OCI-LY3 (cell line): Measurements from ENCODE around the gene TXLNA.

Source experiments
- H2AFZ ChIP-seq: fragments of 200-600, 300-600 bp; shearing (Covaris generic); 2 replicates; pipeline ENCODE4 v1.6.0; 2014; ENCODE audit warnings: antibody characterized with exemption, low read depth, low read length
- H3K27ac ChIP-seq: fragments of 200-600, 300-600 bp; sonication (generic); 2 replicates; pipeline ENCODE4 v1.5.1; 2014; ENCODE audit warnings: mild to moderate bottlenecking, low read length, moderate library complexity, mixed read lengths
- H3K27me3 ChIP-seq: fragments of 200-600, 300-600 bp; sonication (generic); 2 replicates; pipeline ENCODE4 v1.6.1; 2014; ENCODE audit warnings: low read depth, low read length, mixed read lengths
- H3K36me3 ChIP-seq: fragments of 200-600, 300-600 bp; sonication (generic); replicated peaks from 2 replicates; pipeline ENCODE3; 2014; ENCODE audit warnings: low read depth, low read length, mixed read lengths
- H3K4me1 ChIP-seq: fragments of 300-600, 200-600 bp; sonication (generic); 2 replicates; pipeline ENCODE4 v1.6.1; 2014; ENCODE audit warnings: low read length, mixed read lengths
- H3K4me2 ChIP-seq: fragments of 200-600, 300-600 bp; sonication (generic); 2 replicates; pipeline ENCODE4 v1.6.1; 2014; ENCODE audit warnings: low read length, mixed read lengths
- H3K4me3 ChIP-seq: fragments of 300-600, 200-600 bp; sonication (generic); 2 replicates; pipeline ENCODE4 v1.5.1; 2014; ENCODE audit warnings: antibody characterized with exemption, mild to moderate bottlenecking, low read length, moderate library complexity
- H3K79me2 ChIP-seq: fragments of 300-600, 200-600 bp; shearing (Covaris generic); 2 replicates; pipeline ENCODE4 v1.6.1; 2014; ENCODE audit warnings: mild to moderate bottlenecking, low read length, mixed read lengths
- H3K9ac ChIP-seq: fragments of 300-600, 200-600 bp; shearing (Covaris generic); 2 replicates; pipeline ENCODE4 v1.6.0; 2014; ENCODE audit warnings: mild to moderate bottlenecking, low read length, moderate library complexity
- H3K9me3 ChIP-seq: fragments of 200-600, 300-600 bp; shearing (Covaris generic); 2 replicates; pipeline ENCODE4 v1.6.1; 2014; ENCODE audit warnings: low read length, mixed read lengths; ENCODE audit not compliant: insufficient read depth
- H4K20me1 ChIP-seq: fragments of 200-600, 300-600 bp; sonication (generic); 2 replicates; pipeline ENCODE4 v1.6.1; 2016; ENCODE audit warnings: low read length, mixed read lengths; ENCODE audit not compliant: insufficient read depth
- CTCF ChIP-seq: fragments of 200-600, 300-600 bp; sonication (generic); IDR thresholded peaks from 2 replicates; pipeline ENCODE4 v1.5.1; 2014; ENCODE audit warnings: antibody characterized with exemption, low read length, low read depth
- EZH2phosphoT487 ChIP-seq: fragments of 200-600 bp; shearing (Covaris generic); IDR thresholded peaks from 2 replicates; pipeline ENCODE4 v1.6.1; 2018; ENCODE audit warnings: antibody characterized with exemption, mixed run types, low read depth

TXLNA gene

GRCh38 chr1:32228771-32229170 lies 49.3 kb downstream of the TXLNA start:
- Histone ChIP-seq H2AFZ (no peak overlapping the region), H3K4me2 (no peak overlapping the region), H3K27me3 (no peaks in the 10 kb centered on the region), H3K9me3 (no peaks in the 10 kb centered on the region), H3K27ac (no peak overlapping the region), H3K4me3 (no peak overlapping the region), H3K79me2 (peaks cover 6% of the 10 kb centered on the region), H3K36me3 (peaks cover 11% of the 10 kb centered on the region), H3K9ac (no peak overlapping the region), H4K20me1 (no peaks in the 10 kb centered on the region), H3K4me1 (no peaks in the 10 kb centered on the region)
- no peak for TF ChIP-seq EZH2phosphoT487
- TF ChIP-seq CTCF: no peak

- Histone ChIP-seq H3K9me3 (no peaks in the 10 kb centered on the region), H3K4me2 (no peak overlapping the region), H2AFZ (no peak overlapping the region), H3K9ac (no peak overlapping the region), H4K20me1 (no peaks in the 10 kb centered on the region), H3K36me3 (peaks cover 11% of the 10 kb centered on the region), H3K4me1 (no peaks in the 10 kb centered on the region), H3K4me3 (no peak overlapping the region), H3K27ac (no peak overlapping the region), H3K79me2 (no peaks in the 10 kb centered on the region), H3K27me3 (no peaks in the 10 kb centered on the region)
- TF ChIP-seq EZH2phosphoT487: no peak
- no peak for TF ChIP-seq CTCF
Observed at GRCh38 chr1:32231843-32232432, 52.5 kb downstream of the TXLNA start.

GRCh38 chr1:32232558-32233304 lies 53.3 kb downstream of the TXLNA start:
- Histone ChIP-seq H3K9ac (no peak overlapping the region), H3K79me2 (no peaks in the 10 kb centered on the region), H3K4me1 (no peaks in the 10 kb centered on the region), H3K4me3 (no peak overlapping the region), H3K27ac (no peak overlapping the region), H3K4me2 (no peak overlapping the region), H2AFZ (no peak overlapping the region), H3K36me3 (peaks cover 9% of the 10 kb centered on the region), H3K27me3 (no peaks in the 10 kb centered on the region), H3K9me3 (no peaks in the 10 kb centered on the region), H4K20me1 (no peaks in the 10 kb centered on the region)
- TF ChIP-seq CTCF: no peak
- TF ChIP-seq EZH2phosphoT487: no peak

- no peak overlapping the region for H2AFZ ChIP-seq
- H3K27ac ChIP-seq: no peak overlapping the region
Observed at GRCh38 chr1:32234792-32235191, 55.3 kb downstream of the TXLNA start.

More at GRCh38 chr1:32234792-32235191, 55.3 kb downstream of the TXLNA start:
- Histone ChIP-seq H3K9ac (no peak overlapping the region), H3K27me3 (no peaks in the 10 kb centered on the region), H4K20me1 (no peaks in the 10 kb centered on the region), H3K4me3 (no peak overlapping the region), H3K9me3 (no peaks in the 10 kb centered on the region), H3K79me2 (no peaks in the 10 kb centered on the region), H3K4me2 (no peak overlapping the region), H3K36me3 (no peaks in the 10 kb centered on the region), H3K4me1 (no peaks in the 10 kb centered on the region)
- no peak for TF ChIP-seq EZH2phosphoT487
- TF ChIP-seq CTCF: no peak
